ENCODE data around the gene FAM219A.

DNA sequence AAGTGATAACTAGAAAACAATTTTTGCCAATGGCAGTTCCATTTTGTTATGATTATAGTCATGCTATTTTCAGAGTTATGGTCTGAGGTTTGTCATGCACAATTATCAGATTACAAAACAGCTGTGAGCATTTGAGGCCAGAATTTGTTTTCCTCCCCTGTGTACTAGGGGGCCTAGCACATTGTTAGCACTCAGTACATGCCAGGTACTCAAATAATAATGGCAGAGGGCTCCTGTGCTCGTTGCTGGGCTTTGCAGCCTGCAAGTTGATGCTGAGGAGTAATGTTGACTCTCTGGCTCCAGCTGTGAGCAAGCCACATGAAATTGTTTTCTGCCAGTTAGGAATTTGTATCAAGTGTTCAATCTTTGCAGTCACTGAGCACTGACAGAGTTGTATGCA is 7.1 kb upstream of the FAM219A start:
- TF ChIP-seq, protein P1, sequence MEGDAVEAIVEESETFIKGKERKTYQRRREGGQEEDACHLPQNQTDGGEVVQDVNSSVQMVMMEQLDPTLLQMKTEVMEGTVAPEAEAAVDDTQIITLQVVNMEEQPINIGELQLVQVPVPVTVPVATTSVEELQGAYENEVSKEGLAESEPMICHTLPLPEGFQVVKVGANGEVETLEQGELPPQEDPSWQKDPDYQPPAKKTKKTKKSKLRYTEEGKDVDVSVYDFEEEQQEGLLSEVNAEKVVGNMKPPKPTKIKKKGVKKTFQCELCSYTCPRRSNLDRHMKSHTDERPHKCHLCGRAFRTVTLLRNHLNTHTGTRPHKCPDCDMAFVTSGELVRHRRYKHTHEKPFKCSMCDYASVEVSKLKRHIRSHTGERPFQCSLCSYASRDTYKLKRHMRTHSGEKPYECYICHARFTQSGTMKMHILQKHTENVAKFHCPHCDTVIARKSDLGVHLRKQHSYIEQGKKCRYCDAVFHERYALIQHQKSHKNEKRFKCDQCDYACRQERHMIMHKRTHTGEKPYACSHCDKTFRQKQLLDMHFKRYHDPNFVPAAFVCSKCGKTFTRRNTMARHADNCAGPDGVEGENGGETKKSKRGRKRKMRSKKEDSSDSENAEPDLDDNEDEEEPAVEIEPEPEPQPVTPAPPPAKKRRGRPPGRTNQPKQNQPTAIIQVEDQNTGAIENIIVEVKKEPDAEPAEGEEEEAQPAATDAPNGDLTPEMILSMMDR (conservative IDR thresholded peaks at IDR 0.05; ENCODE audit: low read length), result no peak
- no peak for TF ChIP-seq EZH2phosphoT487 (IDR thresholded peaks at IDR 0.05; ENCODE audit: borderline replicate concordance, low read depth, low read length)
